HepG2 (cell line): ENCODE data around the gene PLEKHG4. TPM values are rescaled to one million over a fixed set of nuclear protein-coding genes. Genes with fewer than 3 reads are reported as not detected.

Experiments used
- ADNP ChIP-seq: sonication (generic); formaldehyde crosslinking; IDR thresholded peaks from 2 replicates; pipeline ENCODE4 v1.4.0; 2020; ENCODE audit warnings: missing genetic modification reagents
- DMTF1 ChIP-seq: sonication (generic); formaldehyde crosslinking; IDR thresholded peaks from 2 replicates; pipeline ENCODE4 v1.4.0; 2020; ENCODE audit warnings: mild to moderate bottlenecking, missing genetic modification reagents
- FOXO4 ChIP-seq: sonication (generic); formaldehyde crosslinking; conservative IDR thresholded peaks from 2 replicates; pipeline ENCODE4 v1.8.1; 2023; ENCODE audit warnings: missing genetic modification reagents
- GLI4 ChIP-seq: sonication (generic); formaldehyde crosslinking; IDR thresholded peaks from 2 replicates; pipeline ENCODE4 v1.5.1; 2020; ENCODE audit warnings: missing genetic modification reagents, mild to moderate bottlenecking, moderate library complexity, borderline replicate concordance
- HMG20A ChIP-seq: IDR thresholded peaks from 2 replicates; pipeline ENCODE4 v1.6.1; 2016; ENCODE audit warnings: borderline replicate concordance
- HMGXB4 ChIP-seq, 2 experiments: sonication (generic) in 1 of 2; formaldehyde crosslinking in 1 of 2; IDR thresholded peaks; 2 replicates each; pipeline versions ENCODE4 v1.4.0 to v1.6.1; 2018 to 2020; ENCODE audit warnings: missing genetic modification reagents in 2 of 2, borderline replicate concordance in 1 of 2, low read depth in 1 of 2, mild to moderate bottlenecking in 1 of 2, missing biosample characterization in 1 of 2
- MAX ChIP-seq: IDR thresholded peaks from 2 replicates; pipeline ENCODE4 v1.6.1; 2012; ENCODE audit warnings: inconsistent platforms
- MEF2D ChIP-seq: sonication (generic); formaldehyde crosslinking; IDR thresholded peaks from 2 replicates; pipeline ENCODE4 v1.5.1; 2020; ENCODE audit warnings: mild to moderate bottlenecking, missing genetic modification reagents
- NCOA5 ChIP-seq: sonication (generic); formaldehyde crosslinking; IDR thresholded peaks from 2 replicates; pipeline ENCODE4 v1.4.0; 2020; ENCODE audit warnings: missing genetic modification reagents
- NFE2L1 ChIP-seq: sonication (generic); formaldehyde crosslinking; IDR thresholded peaks from 2 replicates; pipeline ENCODE4 v1.4.0; 2020; ENCODE audit warnings: missing genetic modification reagents, mild to moderate bottlenecking, borderline replicate concordance
- NR2F2 ChIP-seq: IDR thresholded peaks from 2 replicates; pipeline ENCODE4 v1.6.1; 2012; ENCODE audit warnings: low read depth, inconsistent platforms, borderline replicate concordance
- PAF1 ChIP-seq: IDR thresholded peaks from 2 replicates; pipeline ENCODE4 v1.6.1; 2016; ENCODE audit warnings: missing genetic modification reagents, missing compliant biosample characterization
- SIN3A ChIP-seq: IDR thresholded peaks from 2 replicates; pipeline ENCODE4 v1.6.1; 2011; ENCODE audit warnings: low read depth, mild to moderate bottlenecking, control low read depth, low read length, borderline replicate concordance
- SMARCC2 ChIP-seq: fragments of 450-650 bp; IDR thresholded peaks from 2 replicates; pipeline ENCODE4 v1.6.1; 2017; ENCODE audit warnings: antibody characterized with exemption, mild to moderate bottlenecking
- TIGD3 ChIP-seq: sonication (generic); formaldehyde crosslinking; IDR thresholded peaks from 2 replicates; pipeline ENCODE4 v1.5.1; 2020; ENCODE audit warnings: mild to moderate bottlenecking, missing genetic modification reagents, borderline replicate concordance
- ZEB1 ChIP-seq: IDR thresholded peaks from 2 replicates; pipeline ENCODE4 v1.6.1; 2012; ENCODE audit warnings: mild to moderate bottlenecking, low read depth, inconsistent platforms; ENCODE audit not compliant: insufficient replicate concordance
- ZMYM3 ChIP-seq: sonication (generic); formaldehyde crosslinking; IDR thresholded peaks from 2 replicates; pipeline ENCODE4 v1.5.1; 2020; ENCODE audit warnings: mild to moderate bottlenecking, missing genetic modification reagents
- ZNF354B ChIP-seq: sonication (generic); formaldehyde crosslinking; IDR thresholded peaks from 2 replicates; pipeline ENCODE4 v1.8.0; 2022; ENCODE audit warnings: mild to moderate bottlenecking, missing genetic modification reagents
- ZNF484 ChIP-seq: sonication (generic); formaldehyde crosslinking; IDR thresholded peaks from 2 replicates; pipeline ENCODE4 v1.5.1; 2020; ENCODE audit warnings: mild to moderate bottlenecking, low read depth, missing genetic modification reagents, borderline replicate concordance
- ZNF629 ChIP-seq: sonication (generic); formaldehyde crosslinking; conservative IDR thresholded peaks from 2 replicates; pipeline ENCODE4 v1.5.0; 2020; ENCODE audit warnings: missing genetic modification reagents
- ZSCAN20 ChIP-seq: sonication (generic); formaldehyde crosslinking; IDR thresholded peaks from 2 replicates; pipeline ENCODE4 v1.4.0; 2020; ENCODE audit warnings: missing genetic modification reagents, mild to moderate bottlenecking, borderline replicate concordance
- ZSCAN30 ChIP-seq: sonication (generic); formaldehyde crosslinking; IDR thresholded peaks from 2 replicates; pipeline ENCODE4 v1.5.0; 2020; ENCODE audit warnings: mild to moderate bottlenecking, missing genetic modification reagents
- polyA plus RNA-seq, 8 experiments: library from polyadenylated mRNA; depleted of rRNA in 3 of 8; stranded (reverse) in 7 of 8; unstranded in 1 of 8; fragments of >200 nt; fragmentation: Illumina TruSeq in 4 of 8; extraction: Trizol in 4 of 8; gene quantifications; 2 replicates each; pipeline versions ENCODE4 v1.2.1 to v1.2.3, GENCODE V29; 2011 to 2016; ENCODE audit warnings: low read depth in 4 of 8, missing spikeins in 1 of 8, mixed read lengths in 1 of 8; ENCODE audit not compliant: insufficient read depth in 1 of 8
- total RNA-seq, 5 experiments: library from RNA; depleted of rRNA; stranded (reverse); fragments of >200 nt; fragmentation: Illumina TruSeq; extraction: Trizol; gene quantifications; 2 replicates each; pipeline ENCODE4 v1.2.3, GENCODE V29; 2016; ENCODE audit warnings: low read depth in 1 of 5

The PLEKHG4 gene
- total and polyA plus RNA-seq, 2 of the 13 experiments (the other 11 are each of a cell fraction or from before 2014, with no cell fraction given), result 7.1 to 13.6 TPM

GRCh38 chr16:67279296-67280089 lies at the start of gene PLEKHG4 (continued):
- TF ChIP-seq MEF2D (no peak), ZMYM3 (no peak), ZNF484 (no peak; the same call in 1 of the 2 replicates), NCOA5 (CRISPR knock-in tag) (no peak), SMARCC2 (no peak; the same call in 1 of the 2 replicates), ZSCAN20 (CRISPR knock-in tag) (no peak), NFE2L1 (no peak), GLI4 (CRISPR knock-in tag) (no peak), ZNF629 (CRISPR knock-in tag) (no peak), HMGXB4 (CRISPR knock-in tag; IDR thresholded peaks at IDR 0.05; ENCODE audit: borderline replicate concordance in 1 of 2, low read depth in 1 of 2) (peak; percentile 64 to 69; a peak in 3 of 4 replicates), DMTF1 (CRISPR knock-in tag) (0 out of 2 replicates have a peak, but pooled peaks have one; percentile 46), HMG20A (CRISPR knock-in tag) (no peak), TIGD3 (no peak), FOXO4 (no peak), ZEB1 (no peak), ADNP (CRISPR knock-in tag) (0 out of 2 replicates have a peak, but pooled peaks have one; percentile 51), PAF1 (CRISPR knock-in tag) (no peak), NR2F2 (no peak), ZNF354B (CRISPR knock-in tag) (no peak), ZSCAN30 (peak; percentile 65; the same call in 1 of the 2 replicates), MAX (peak; percentile 98), SIN3A (peak; percentile 65; the same call in 1 of the 2 replicates)
